Activated CD8-positive, alpha-beta T cell treated with anti-CD3 and anti-CD28 coated beads, Interleukin-2, amount 10 ng/mL, durations not matched to agents 7 days and 5 days (primary cell): ENCODE measurements around the gene IDH3A. TPM values are rescaled to one million over a fixed set of nuclear protein-coding genes. Genes with fewer than 3 reads are reported as not detected.

Experiments used
- ATAC-seq: fragments of 150-1000 bp; cut with Tn5 transposase; one replicate; pipeline ENCODE4 v1.10.0; 2021; ENCODE audit warnings: moderate library complexity
- CTCF ChIA-PET: fragments of 350-600 bp; sonication (Branson Sonifier 250); formaldehyde crosslinking; loops from one replicate; lab custom pipeline; 2021; ENCODE audit warnings: antibody characterized with exemption; lab: Charles Lee
- POLR2A ChIA-PET: fragments of 350-600 bp; sonication (Branson Sonifier 250); formaldehyde crosslinking; loops from one replicate; lab custom pipeline; 2021; ENCODE audit warnings: antibody characterized with exemption; lab: Charles Lee
- DNase-seq: peaks from one replicate; pipeline ENCODE4 v3.0.0-alpha.2; 2020
- H3K27ac Mint-ChIP-seq: one replicate; pipeline ENCODE4 v1.8.0; 2021; ENCODE audit warnings: mild to moderate bottlenecking, mixed read lengths
- H3K27me3 Mint-ChIP-seq: one replicate; pipeline ENCODE4 v1.8.0; 2021; ENCODE audit warnings: low read depth, mixed read lengths
- H3K36me3 Mint-ChIP-seq: one replicate; pipeline ENCODE4 v1.8.0; 2021; ENCODE audit warnings: low read depth, mixed read lengths
- H3K4me1 Mint-ChIP-seq: one replicate; pipeline ENCODE4 v1.8.0; 2021; ENCODE audit warnings: low read depth, mixed read lengths
- H3K4me3 Mint-ChIP-seq: one replicate; pipeline ENCODE4 v1.8.0; 2021; ENCODE audit warnings: mild to moderate bottlenecking, mixed read lengths
- H3K9me3 Mint-ChIP-seq: one replicate; pipeline ENCODE4 v1.8.0; 2022; ENCODE audit warnings: mixed read lengths; ENCODE audit not compliant: insufficient read depth
- total RNA-seq, 2 experiments: library from RNA; stranded (reverse); gene quantifications; one replicate each; pipeline ENCODE4 v1.2.3, GENCODE V29; 2021

Gene IDH3A
- total RNA-seq, 2 experiments from 2014 or later: 80.7 to 84.2 TPM

GRCh38 chr15:78209646-78210348, 60.6 kb downstream of the IDH3A start:
- Mint-ChIP-seq H3K9me3 (no peaks in the 10 kb centered on the region), H3K4me1 (no peaks in the 10 kb centered on the region), H3K36me3 (no peaks in the 10 kb centered on the region), H3K4me3 (no peak overlapping the region), H3K27me3 (peaks cover 4% of the 10 kb centered on the region), H3K27ac (no peak overlapping the region)
- ATAC-seq: no peak
- no peak for DNase-seq
- ChIA-PET POLR2A (no interaction called here), CTCF (interaction anchor here (0.9 to 1.0 kb wide), 2 partner anchors 14 to 96 kb away, joined by 3 to 4 read pairs; no protein-coding TSS in a partner anchor)

- H3K27me3 Mint-ChIP-seq: peaks cover 7% of the 10 kb centered on the region
- DNase-seq: no peak
- no peaks in the 10 kb centered on the region for H3K36me3 Mint-ChIP-seq
- no peak overlapping the region for H3K4me3 Mint-ChIP-seq
- POLR2A ChIA-PET: interaction anchor here (1.4 kb wide), 1 partner anchor 61 kb away, joined by 4 read pairs; the partner anchor contains the start of gene IDH3A
- CTCF ChIA-PET: interaction anchor here (1.0 to 2.0 kb wide), 2 partner anchors 11 to 15 kb away, joined by 3 to 12 read pairs; no protein-coding TSS in a partner anchor
- H3K27ac Mint-ChIP-seq: no peak overlapping the region
- no peaks in the 10 kb centered on the region for H3K9me3 Mint-ChIP-seq
- no peak for ATAC-seq
- no peaks in the 10 kb centered on the region for H3K4me1 Mint-ChIP-seq
Observed at GRCh38 chr15:78210349-78210717, 61.2 kb downstream of the IDH3A start.

GRCh38 chr15:78211189-78211921, 62.2 kb downstream of the IDH3A start:
- no peaks in the 10 kb centered on the region for H3K4me1 Mint-ChIP-seq
- ATAC-seq (no peak), DNase-seq (no peak)
- peaks cover 9% of the 10 kb centered on the region for H3K27me3 Mint-ChIP-seq
- ChIA-PET CTCF (interaction anchor here (0.7 to 2.0 kb wide), 4 partner anchors 12 to 244 kb away, joined by 3 to 12 read pairs (median 4); no protein-coding TSS in a partner anchor), POLR2A (interaction anchor here (0.8 to 1.4 kb wide), 2 partner anchors 24 to 62 kb away, joined by 3 to 4 read pairs; partner anchors contain the start of gene IDH3A)
- H3K9me3 Mint-ChIP-seq: no peaks in the 10 kb centered on the region
- H3K4me3 Mint-ChIP-seq: no peak overlapping the region
- no peak overlapping the region for H3K27ac Mint-ChIP-seq
- H3K36me3 Mint-ChIP-seq: no peaks in the 10 kb centered on the region

GRCh38 chr15:78212008-78212407, 62.8 kb downstream of the IDH3A start:
- POLR2A ChIA-PET: interaction anchor here (0.8 kb wide), 1 partner anchor 24 kb away, joined by 3 read pairs; no protein-coding TSS in a partner anchor
- no peaks in the 10 kb centered on the region for H3K9me3 Mint-ChIP-seq
- DNase-seq: no peak
- no peak for ATAC-seq
- no peak overlapping the region for H3K27ac Mint-ChIP-seq
- H3K4me3 Mint-ChIP-seq: no peak overlapping the region
- H3K27me3 Mint-ChIP-seq: peaks cover 9% of the 10 kb centered on the region
- CTCF ChIA-PET: interaction anchor here (1.0 to 2.0 kb wide), 2 partner anchors 17 to 27 kb away, joined by 3 to 12 read pairs; no protein-coding TSS in a partner anchor
- H3K36me3 Mint-ChIP-seq: no peaks in the 10 kb centered on the region
- H3K4me1 Mint-ChIP-seq: no peaks in the 10 kb centered on the region

GRCh38 chr15:78212546-78213424, 63.6 kb downstream of the IDH3A start:
- ChIA-PET POLR2A (no interaction called here), CTCF (interaction anchor here (1.0 to 2.8 kb wide), 5 partner anchors 17 to 254 kb away, joined by 3 to 13 read pairs (median 3); no protein-coding TSS in a partner anchor)
- H3K9me3 Mint-ChIP-seq: no peaks in the 10 kb centered on the region
- no peaks in the 10 kb centered on the region for H3K4me1 Mint-ChIP-seq
- DNase-seq: no peak
- no peak overlapping the region for H3K27ac Mint-ChIP-seq
- H3K4me3 Mint-ChIP-seq: no peak overlapping the region
- no peak for ATAC-seq
- no peaks in the 10 kb centered on the region for H3K36me3 Mint-ChIP-seq
- peaks cover 9% of the 10 kb centered on the region for H3K27me3 Mint-ChIP-seq

GRCh38 chr15:78213425-78213750, 64.2 kb downstream of the IDH3A start:
- no peaks in the 10 kb centered on the region for H3K9me3 Mint-ChIP-seq
- H3K4me1 Mint-ChIP-seq: no peaks in the 10 kb centered on the region
- no peak for ATAC-seq
- ChIA-PET POLR2A (no interaction called here), CTCF (interaction anchor here (1.0 to 2.8 kb wide), 3 partner anchors 18 to 255 kb away, joined by 3 to 13 read pairs (median 3); no protein-coding TSS in a partner anchor)
- DNase-seq: no peak
- H3K27ac Mint-ChIP-seq: no peak overlapping the region
- H3K4me3 Mint-ChIP-seq: no peak overlapping the region
- no peaks in the 10 kb centered on the region for H3K36me3 Mint-ChIP-seq
- peaks cover 9% of the 10 kb centered on the region for H3K27me3 Mint-ChIP-seq

GRCh38 chr15:78213956-78214355, 64.8 kb downstream of the IDH3A start:
- Mint-ChIP-seq H3K4me3 (no peak overlapping the region), H3K27me3 (peaks cover 9% of the 10 kb centered on the region), H3K27ac (no peak overlapping the region), H3K9me3 (no peaks in the 10 kb centered on the region), H3K4me1 (no peaks in the 10 kb centered on the region), H3K36me3 (no peaks in the 10 kb centered on the region)
- ChIA-PET CTCF (interaction anchor here (1.0 to 2.8 kb wide), 2 partner anchors 18 to 255 kb away, joined by 3 to 13 read pairs; no protein-coding TSS in a partner anchor), POLR2A (no interaction called here)
- DNase-seq: no peak
- ATAC-seq: no peak

- H3K27ac Mint-ChIP-seq: no peak overlapping the region
- ATAC-seq: no peak
- no peak overlapping the region for H3K4me3 Mint-ChIP-seq
- H3K36me3 Mint-ChIP-seq: no peaks in the 10 kb centered on the region
- no peak for DNase-seq
- peaks cover 15% of the 10 kb centered on the region for H3K27me3 Mint-ChIP-seq
- no peaks in the 10 kb centered on the region for H3K4me1 Mint-ChIP-seq
- H3K9me3 Mint-ChIP-seq: no peaks in the 10 kb centered on the region
- CTCF ChIA-PET: no interaction called here
- POLR2A ChIA-PET: interaction anchor here (0.6 kb wide), 2 partner anchors 14 to 960 kb away, joined by 3 read pairs; no protein-coding TSS in a partner anchor
Observed at GRCh38 chr15:78216276-78217104, 67.3 kb downstream of the IDH3A start.

GRCh38 chr15:78220713-78221112, 71.6 kb downstream of the IDH3A start:
- no peaks in the 10 kb centered on the region for H3K36me3 Mint-ChIP-seq
- ATAC-seq (no peak), DNase-seq (no peak)
- peaks cover 3% of the 10 kb centered on the region for H3K4me1 Mint-ChIP-seq
- H3K27me3 Mint-ChIP-seq: peaks cover 8% of the 10 kb centered on the region
- ChIA-PET CTCF (no interaction called here), POLR2A (no interaction called here)
- no peak overlapping the region for H3K27ac Mint-ChIP-seq
- H3K9me3 Mint-ChIP-seq: no peaks in the 10 kb centered on the region
- no peak overlapping the region for H3K4me3 Mint-ChIP-seq
